LNCaP clone FGC (cell line): Measurements from ENCODE around the gene CAMKK2.
A peak's percentile ranks its signal among the peaks of the same experiment; 100 is the strongest.

Experiments used
- DNase-seq: peaks from one replicate; pipeline ENCODE4 v3.0.0-alpha.2; 2011; ENCODE audit warnings: low read depth
- H3K4me3 ChIP-seq: 2 replicates; pipeline ENCODE4 v1.5.1; 2011; ENCODE audit warnings: mild to moderate bottlenecking, low read depth, low read length, control low read depth
- CTCF ChIP-seq: IDR thresholded peaks from 2 replicates; pipeline ENCODE4 v1.5.1; 2012; ENCODE audit warnings: mild to moderate bottlenecking; ENCODE audit not compliant: control insufficient read depth, insufficient read depth; ENCODE audit errors: extremely low read depth

CAMKK2 gene

GRCh38 chr12:121238604-121239350, 57.7 kb downstream of the CAMKK2 start:
- TF ChIP-seq CTCF, result no peak
- no peak overlapping the region for H3K4me3 ChIP-seq
- DNase-seq, result peak; percentile 54

GRCh38 chr12:121238086-121238485, 58.4 kb downstream of the CAMKK2 start:
- TF ChIP-seq CTCF, result no peak
- DNase-seq, result no peak
- no peak overlapping the region for H3K4me3 ChIP-seq

- H3K4me3 ChIP-seq, result no peak overlapping the region
- TF ChIP-seq CTCF, result no peak
- DNase-seq, result peak; percentile 88
Observed at GRCh38 chr12:121237415-121237814, 59.1 kb downstream of the CAMKK2 start.

- H3K4me3 ChIP-seq, result no peak overlapping the region
Observed at GRCh38 chr12:121236776-121237175, 59.7 kb downstream of the CAMKK2 start.

DNA sequence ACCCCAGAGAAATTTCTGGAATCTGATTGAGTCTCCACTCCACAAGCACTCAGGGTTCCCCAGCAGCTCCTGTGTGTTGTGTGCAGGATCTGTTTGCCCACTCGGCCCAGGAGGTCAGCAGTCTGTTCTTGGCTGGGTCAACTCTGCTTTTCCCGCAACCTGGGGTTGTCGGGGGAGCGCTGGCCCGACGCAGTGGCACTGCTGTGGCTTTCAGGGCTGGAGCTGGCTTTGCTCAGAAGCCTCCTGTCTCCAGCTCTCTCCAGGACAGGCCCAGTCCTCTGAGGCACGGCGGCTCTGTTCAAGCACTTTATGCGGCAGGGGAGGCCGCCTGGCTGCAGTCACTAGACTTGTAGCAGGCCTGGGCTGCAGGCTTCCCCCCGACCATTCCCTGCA, 62.9 kb downstream of the CAMKK2 start:
- no peak for TF ChIP-seq CTCF
- no peak for DNase-seq
- no peak overlapping the region for H3K4me3 ChIP-seq

More at GRCh38 chr12:121236776-121237175, 59.7 kb downstream of the CAMKK2 start:
- DNase-seq, result no peak
- no peak for TF ChIP-seq CTCF

DNA sequence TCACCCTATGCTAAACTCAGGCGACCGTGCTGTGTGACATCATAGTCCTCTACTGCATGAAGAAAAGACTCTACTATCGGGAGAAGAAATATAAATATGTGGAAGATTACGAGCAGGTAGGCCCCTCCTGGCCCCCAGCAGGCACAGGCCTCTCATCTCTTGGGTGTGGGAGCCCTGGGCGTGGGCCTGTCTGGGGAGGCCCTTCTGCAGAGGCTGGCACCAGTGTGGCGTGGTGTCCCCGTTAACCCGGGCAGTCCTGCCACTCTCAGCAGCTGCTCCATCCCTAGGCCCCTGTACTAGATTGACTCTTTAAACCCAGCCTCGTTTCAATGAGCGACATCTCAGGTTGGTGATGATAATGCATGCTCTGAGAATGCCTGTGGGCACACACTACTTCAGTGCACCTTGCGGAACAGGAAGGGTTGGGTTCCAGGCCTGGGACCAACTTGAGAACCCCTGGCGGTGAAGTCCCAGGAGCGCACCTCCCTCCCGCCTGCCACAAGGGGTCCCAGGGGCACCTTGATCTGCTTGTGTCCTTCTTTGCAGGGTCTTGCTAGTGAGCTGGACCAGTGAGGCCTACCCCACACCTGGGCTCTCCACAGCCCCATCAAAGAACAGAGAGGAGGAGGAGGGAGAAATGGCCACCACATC, 63.4 kb downstream of the CAMKK2 start:
- DNase-seq, result no peak
- no peak overlapping the region for H3K4me3 ChIP-seq
- TF ChIP-seq CTCF, result no peak
